Keratinocyte (primary cell): ENCODE data around the gene ZCRB1.

ENCODE experiments used
- EZH2 ChIP-seq: IDR thresholded peaks from one replicate; pipeline ENCODE4 v1.6.1; 2012; ENCODE audit warnings: inconsistent platforms, mild to moderate bottlenecking, low read length, moderate library complexity
- TF ChIP-seq, protein P1 (sequence below), 3 experiments: IDR thresholded peaks in 1 of 3; conservative IDR thresholded peaks in 1 of 3; optimal IDR thresholded peaks in 1 of 3; 2 replicates in 2 of 3; 3 replicates in 1 of 3; pipeline versions ENCODE3 to v1.5.1; 2011; ENCODE audit warnings: low read length in 3 of 3, mild to moderate bottlenecking in 3 of 3, moderate library complexity in 2 of 3, control low read depth in 1 of 3, inconsistent platforms in 1 of 3; ENCODE audit not compliant: insufficient read depth in 2 of 3; ENCODE audit errors: extremely low read depth in 1 of 3

DNA sequence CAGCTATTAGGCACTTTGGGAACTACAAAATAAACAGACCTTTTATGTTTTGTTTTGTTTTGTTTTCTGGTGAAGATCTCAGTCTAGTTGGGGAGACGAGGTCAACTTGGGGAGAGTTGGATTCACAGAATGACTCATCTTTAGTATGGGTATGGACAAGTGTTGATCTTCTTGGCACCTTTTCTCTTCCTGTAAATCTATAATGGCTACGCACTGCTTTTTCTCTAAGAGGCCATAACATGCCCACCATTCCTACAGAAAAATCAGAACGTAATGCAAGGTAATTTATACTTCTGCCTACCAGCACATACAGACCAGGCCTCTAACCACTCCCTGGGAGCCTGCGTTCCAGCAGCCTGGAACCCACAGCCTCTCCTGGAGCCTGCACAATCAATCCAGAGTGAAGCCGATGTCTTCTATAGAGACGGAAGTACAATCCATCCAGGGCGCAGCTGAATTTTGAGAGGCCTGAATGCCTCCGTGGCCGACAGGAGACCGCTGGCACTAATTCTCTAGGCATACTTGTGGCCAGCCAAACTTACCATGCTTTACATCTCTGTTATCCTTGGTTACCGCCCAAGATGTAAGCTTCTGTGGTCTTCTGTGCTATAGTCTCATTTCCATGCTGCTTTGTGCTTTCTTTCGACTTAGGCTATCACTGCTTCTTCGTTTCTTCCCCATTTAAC, 790 bp upstream of the ZCRB1 start:
- TF ChIP-seq, protein P1, sequence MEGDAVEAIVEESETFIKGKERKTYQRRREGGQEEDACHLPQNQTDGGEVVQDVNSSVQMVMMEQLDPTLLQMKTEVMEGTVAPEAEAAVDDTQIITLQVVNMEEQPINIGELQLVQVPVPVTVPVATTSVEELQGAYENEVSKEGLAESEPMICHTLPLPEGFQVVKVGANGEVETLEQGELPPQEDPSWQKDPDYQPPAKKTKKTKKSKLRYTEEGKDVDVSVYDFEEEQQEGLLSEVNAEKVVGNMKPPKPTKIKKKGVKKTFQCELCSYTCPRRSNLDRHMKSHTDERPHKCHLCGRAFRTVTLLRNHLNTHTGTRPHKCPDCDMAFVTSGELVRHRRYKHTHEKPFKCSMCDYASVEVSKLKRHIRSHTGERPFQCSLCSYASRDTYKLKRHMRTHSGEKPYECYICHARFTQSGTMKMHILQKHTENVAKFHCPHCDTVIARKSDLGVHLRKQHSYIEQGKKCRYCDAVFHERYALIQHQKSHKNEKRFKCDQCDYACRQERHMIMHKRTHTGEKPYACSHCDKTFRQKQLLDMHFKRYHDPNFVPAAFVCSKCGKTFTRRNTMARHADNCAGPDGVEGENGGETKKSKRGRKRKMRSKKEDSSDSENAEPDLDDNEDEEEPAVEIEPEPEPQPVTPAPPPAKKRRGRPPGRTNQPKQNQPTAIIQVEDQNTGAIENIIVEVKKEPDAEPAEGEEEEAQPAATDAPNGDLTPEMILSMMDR (optimal IDR thresholded peaks at IDR 0.05 in 1 of 3, IDR thresholded peaks at IDR 0.05 in 1 of 3, conservative IDR thresholded peaks at IDR 0.05 in 1 of 3; ENCODE audit: extremely low read depth in 1 of 3, insufficient read depth in 2 of 3, low read length in 3 of 3) = no peak
- TF ChIP-seq EZH2 = no peak
